ENCODE results near the gene SMCO1. TPM values are rescaled to one million over a fixed set of nuclear protein-coding genes. Genes with fewer than 3 reads are reported as not detected.

The SMCO1 gene
- total RNA-seq, 1 donor from 2014 or later: not detected

- TF ChIP-seq CTCF (IDR thresholded peaks at IDR 0.05; ENCODE audit: unreplicated experiment): no peak
- Mint-ChIP-seq H3K36me3 (ENCODE audit: low read depth, unreplicated experiment) (peaks cover 17% of the 10 kb centered on the region), H3K9me3 (ENCODE audit: unreplicated experiment) (peaks cover 18% of the 10 kb centered on the region), H3K27ac (ENCODE audit: unreplicated experiment) (no peak overlapping the region), H3K4me3 (ENCODE audit: unreplicated experiment) (no peak overlapping the region), H3K27me3 (ENCODE audit: unreplicated experiment) (no peaks in the 10 kb centered on the region), H3K4me1 (ENCODE audit: unreplicated experiment) (no peaks in the 10 kb centered on the region)
- DNase-seq (ENCODE audit: low spot score): no peak
These were observed 31.9 kb upstream of the SMCO1 start for GRCh38 chr3:196547067-196547466.

- peaks cover 17% of the 10 kb centered on the region for H3K36me3 Mint-ChIP-seq (ENCODE audit: low read depth, unreplicated experiment)
- H3K4me1 Mint-ChIP-seq (ENCODE audit: unreplicated experiment): no peaks in the 10 kb centered on the region
- DNase-seq (ENCODE audit: low spot score): no peak
- no peak for TF ChIP-seq CTCF (IDR thresholded peaks at IDR 0.05; ENCODE audit: unreplicated experiment)
- no peak overlapping the region for H3K4me3 Mint-ChIP-seq (ENCODE audit: unreplicated experiment)
- H3K9me3 Mint-ChIP-seq (ENCODE audit: unreplicated experiment): peaks cover 18% of the 10 kb centered on the region
- no peak overlapping the region for H3K27ac Mint-ChIP-seq (ENCODE audit: unreplicated experiment)
- no peaks in the 10 kb centered on the region for H3K27me3 Mint-ChIP-seq (ENCODE audit: unreplicated experiment)
These were observed 31.4 kb upstream of the SMCO1 start for GRCh38 chr3:196546537-196546936.

GRCh38 chr3:196544491-196544992 is 29.4 kb upstream of the SMCO1 start:
- Mint-ChIP-seq H3K36me3 (ENCODE audit: low read depth, unreplicated experiment) (peaks cover 9% of the 10 kb centered on the region), H3K9me3 (ENCODE audit: unreplicated experiment) (peaks cover 10% of the 10 kb centered on the region), H3K4me1 (ENCODE audit: unreplicated experiment) (no peaks in the 10 kb centered on the region), H3K27me3 (ENCODE audit: unreplicated experiment) (no peaks in the 10 kb centered on the region), H3K4me3 (ENCODE audit: unreplicated experiment) (no peak overlapping the region), H3K27ac (ENCODE audit: unreplicated experiment) (no peak overlapping the region)
- DNase-seq (ENCODE audit: low spot score): no peak
- no peak for TF ChIP-seq CTCF (IDR thresholded peaks at IDR 0.05; ENCODE audit: unreplicated experiment)

- no peaks in the 10 kb centered on the region for H3K27me3 Mint-ChIP-seq (ENCODE audit: unreplicated experiment)
- no peak for DNase-seq (ENCODE audit: low spot score)
- H3K27ac Mint-ChIP-seq (ENCODE audit: unreplicated experiment): no peak overlapping the region
- no peak overlapping the region for H3K4me3 Mint-ChIP-seq (ENCODE audit: unreplicated experiment)
- no peak for TF ChIP-seq CTCF (IDR thresholded peaks at IDR 0.05; ENCODE audit: unreplicated experiment)
- no peaks in the 10 kb centered on the region for H3K9me3 Mint-ChIP-seq (ENCODE audit: unreplicated experiment)
- H3K36me3 Mint-ChIP-seq (ENCODE audit: low read depth, unreplicated experiment): no peaks in the 10 kb centered on the region
- no peaks in the 10 kb centered on the region for H3K4me1 Mint-ChIP-seq (ENCODE audit: unreplicated experiment)
These were observed 26.7 kb upstream of the SMCO1 start for GRCh38 chr3:196541684-196542445.

GRCh38 chr3:196537319-196537984 is 22.3 kb upstream of the SMCO1 start:
- Mint-ChIP-seq H3K9me3 (ENCODE audit: unreplicated experiment) (no peaks in the 10 kb centered on the region), H3K27ac (ENCODE audit: unreplicated experiment) (no peak overlapping the region), H3K27me3 (ENCODE audit: unreplicated experiment) (peaks cover 2% of the 10 kb centered on the region), H3K4me1 (ENCODE audit: unreplicated experiment) (peaks cover 10% of the 10 kb centered on the region), H3K36me3 (ENCODE audit: low read depth, unreplicated experiment) (no peaks in the 10 kb centered on the region), H3K4me3 (ENCODE audit: unreplicated experiment) (no peak overlapping the region)
- TF ChIP-seq CTCF (IDR thresholded peaks at IDR 0.05; ENCODE audit: unreplicated experiment): peak; percentile 81
- peak; percentile 51 for DNase-seq (ENCODE audit: low spot score)

Measured in endothelial cell (in vitro differentiated cells).